ENCODE results near the gene TMSB4X.

TMSB4X gene

GRCh38 chrX:13023979-13024378 lies 49.1 kb downstream of the TMSB4X start:
- TF ChIP-seq CTCF (IDR thresholded peaks at IDR 0.05; ENCODE audit: control extremely low read depth, extremely low read depth, low read depth, missing control alignments): no peak
- DNase-seq (ENCODE audit: extremely low spot score): no peak
- ChIA-PET CTCF (interaction anchor here (0.8 kb wide), 1 partner anchor 73 kb away, joined by 3 read pairs; no protein-coding TSS in a partner anchor), POLR2A (no interaction called here)

GRCh38 chrX:13024986-13025385 lies 50.1 kb downstream of the TMSB4X start:
- ChIA-PET POLR2A (no interaction called here), CTCF (no interaction called here)
- DNase-seq (ENCODE audit: extremely low spot score): no peak
- no peak for TF ChIP-seq CTCF (IDR thresholded peaks at IDR 0.05; ENCODE audit: control extremely low read depth, extremely low read depth, low read depth, missing control alignments)

Data from GM10248 (cell line).